Fibroblast of skin of abdomen (primary cell): ENCODE measurements around the gene ZCWPW1. TPM values are rescaled to one million over a fixed set of nuclear protein-coding genes. Genes with fewer than 3 reads are reported as not detected.

ENCODE experiments used
- DNase-seq: peaks from one replicate; pipeline ENCODE4 v3.0.0-alpha.2; 2013
- polyA plus RNA-seq, 2 experiments: library from polyadenylated mRNA; unstranded; fragments of 120-200 nt; gene quantifications; one replicate each; pipeline ENCODE4 v1.2.1, GENCODE V29; 2013; ENCODE audit not compliant: insufficient read length in 2 of 2

Gene ZCWPW1
- 2.4 TPM for polyA plus RNA-seq (2013, experiment 1 of 2; ENCODE audit: insufficient read length)
- polyA plus RNA-seq (2013, experiment 2 of 2; ENCODE audit: insufficient read length): 2.4 TPM

- peak; percentile 98 for DNase-seq
Observed at GRCh38 chr7:100428199-100428966, at the start of gene ZCWPW1. Gene ZCWPW1 (minus strand): TSS chr7:100428703. CDS start chr7:100420649, 8,054 bp downstream.

DNA sequence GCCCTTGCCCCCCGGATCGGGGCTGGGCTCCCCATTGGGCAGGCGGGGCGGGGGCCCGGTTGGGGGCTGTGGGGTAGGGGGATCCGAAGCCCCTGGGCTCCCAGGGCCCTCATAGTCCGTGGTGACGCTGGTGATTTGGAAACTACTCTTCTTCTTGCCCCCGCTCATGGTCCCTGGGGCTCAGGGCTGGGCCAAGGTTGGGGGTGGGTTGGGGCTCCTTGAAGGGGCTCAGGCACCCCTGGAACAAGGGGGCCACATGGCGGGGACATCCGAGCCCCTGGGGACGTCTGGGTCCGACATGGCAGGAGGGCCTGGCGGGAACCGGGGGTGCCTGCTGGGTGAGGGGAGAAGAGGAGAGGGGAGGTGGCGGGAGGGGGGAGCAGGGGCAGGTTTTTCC is 49.4 kb upstream of the ZCWPW1 start:
- DNase-seq: no peak

GRCh38 chr7:100476903-100477870 is 48.7 kb upstream of the ZCWPW1 start:
- DNase-seq: no peak

GRCh38 chr7:100476101-100476780 is 47.7 kb upstream of the ZCWPW1 start:
- no peak for DNase-seq

GRCh38 chr7:100475549-100475948 is 47.0 kb upstream of the ZCWPW1 start:
- no peak for DNase-seq

DNA sequence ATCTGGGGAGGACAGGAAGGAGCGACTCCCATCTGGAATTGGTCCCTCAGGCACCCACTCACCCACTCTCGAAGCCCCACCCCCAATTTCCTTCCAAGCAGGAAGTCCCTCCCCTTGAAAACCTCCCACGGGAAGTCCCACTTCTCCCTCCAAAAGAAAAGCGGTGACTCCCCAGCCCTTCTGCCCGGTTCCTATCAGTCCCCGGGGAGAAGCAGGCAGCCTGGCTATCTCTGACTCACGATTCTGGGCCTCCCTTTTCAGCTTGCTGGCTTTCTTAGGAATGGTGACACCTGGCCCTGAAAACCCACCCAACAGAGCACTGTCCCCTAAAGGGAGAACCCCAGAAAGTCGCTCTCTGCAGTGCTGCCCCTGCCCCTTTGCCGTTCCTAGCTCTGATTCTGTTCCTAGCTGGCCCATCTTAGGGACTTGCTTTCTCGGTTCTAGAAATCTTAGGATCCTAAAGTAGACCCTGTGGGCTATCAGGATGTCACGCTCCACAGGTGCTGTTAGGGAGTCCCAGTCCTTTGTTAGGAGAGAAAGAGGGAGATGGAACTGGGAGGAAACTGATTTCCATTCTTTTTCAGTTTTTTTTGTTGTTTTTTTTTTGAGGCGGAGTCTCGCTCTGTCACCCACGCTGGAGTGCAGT is 44.5 kb upstream of the ZCWPW1 start:
- no peak for DNase-seq

DNA sequence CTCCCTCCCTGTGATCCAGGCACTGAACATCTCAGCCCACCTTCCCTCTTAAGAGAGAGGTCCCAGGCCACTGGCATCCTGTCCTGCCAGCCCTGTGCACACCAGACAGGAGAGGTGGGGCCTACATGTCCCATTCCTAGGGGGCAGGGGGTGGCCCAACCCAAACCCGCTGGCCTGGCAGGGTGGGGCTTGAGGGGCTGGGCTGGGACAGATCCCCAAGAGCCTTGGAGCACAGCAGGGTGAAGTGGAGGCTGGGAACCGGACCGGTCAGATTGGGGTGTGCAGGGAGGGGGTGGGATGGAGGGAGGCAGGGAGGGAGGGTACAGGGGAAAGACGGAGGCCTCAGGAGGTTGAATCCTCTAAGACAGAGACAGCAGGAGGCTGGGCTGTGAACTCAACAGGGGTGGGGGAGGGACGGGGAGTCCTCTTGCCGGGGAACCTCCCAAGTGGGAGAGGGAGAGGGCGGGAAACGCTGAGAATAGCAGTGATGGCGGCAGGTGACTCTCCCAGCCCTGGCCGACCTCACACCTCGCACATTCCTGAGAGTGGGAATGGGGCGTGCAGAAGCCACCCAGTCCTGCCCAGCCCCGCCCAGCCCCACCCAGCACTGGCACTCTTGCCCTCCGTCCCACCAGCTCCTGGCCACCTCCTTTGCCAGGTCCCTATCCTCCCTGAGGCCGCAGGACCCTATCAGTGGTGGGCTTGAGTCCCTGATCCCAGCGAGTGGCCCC is 43.8 kb upstream of the ZCWPW1 start:
- no peak for DNase-seq

DNA sequence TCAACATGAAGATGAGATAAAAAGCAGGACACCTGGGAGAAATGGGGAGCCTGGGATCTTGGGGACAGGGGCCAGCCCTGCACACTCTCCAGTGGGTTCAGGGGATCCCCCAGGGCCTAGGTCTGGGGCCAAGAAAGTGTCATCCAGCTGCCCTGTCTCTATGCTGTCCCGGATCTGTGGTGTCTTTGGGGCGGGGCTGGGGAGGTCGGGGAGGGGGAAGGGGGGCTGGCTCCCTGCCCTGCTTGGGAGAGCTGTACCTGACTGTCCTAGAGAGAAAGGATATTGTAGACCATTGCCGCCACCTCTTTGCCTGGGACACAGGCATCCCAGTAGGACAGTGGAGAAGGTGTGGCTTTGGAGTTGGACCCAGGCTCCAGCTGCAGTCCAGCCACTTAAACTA is 42.5 kb upstream of the ZCWPW1 start:
- DNase-seq: no peak

DNA sequence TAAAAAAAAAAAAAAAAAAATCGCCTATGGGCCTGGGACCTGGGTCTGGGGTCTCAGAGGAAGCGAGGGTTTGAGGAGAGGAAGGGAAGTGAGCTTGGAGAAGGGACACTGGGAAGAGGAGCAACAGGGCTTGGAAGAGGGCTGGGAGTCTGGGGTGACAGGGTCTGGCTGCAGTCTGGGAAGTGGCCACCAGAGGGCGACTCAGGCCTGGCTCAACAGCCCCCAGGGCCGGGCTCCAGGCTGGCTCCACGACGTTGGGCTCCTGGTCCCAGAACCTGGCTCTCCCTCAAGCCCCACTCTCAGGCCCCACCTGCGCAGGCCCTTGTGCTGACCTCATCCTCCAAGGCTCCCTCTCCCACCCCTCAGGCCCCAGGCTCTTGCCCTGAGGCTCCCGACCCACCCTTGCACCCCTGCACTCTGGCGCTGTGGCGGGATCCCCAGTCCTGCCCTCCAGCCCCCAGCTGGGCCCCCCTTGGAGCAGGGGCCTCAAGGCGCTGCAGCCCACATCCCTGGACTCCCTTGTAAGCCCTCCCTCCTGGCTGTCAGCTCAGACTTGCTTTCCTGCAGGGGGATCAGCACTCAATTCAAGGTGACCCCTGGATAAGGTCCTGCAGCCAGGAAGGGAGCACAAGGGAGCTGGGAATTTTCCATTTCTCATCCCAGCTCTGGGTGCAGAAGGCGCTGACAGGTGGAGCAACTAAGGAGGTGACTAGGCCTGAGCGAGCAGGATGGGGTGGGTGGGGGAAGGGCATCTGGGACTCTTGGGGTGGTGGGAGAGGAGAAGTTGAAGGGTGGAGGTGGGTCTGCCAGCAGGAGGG is 40.9 kb upstream of the ZCWPW1 start:
- peak; percentile 59 for DNase-seq

DNA sequence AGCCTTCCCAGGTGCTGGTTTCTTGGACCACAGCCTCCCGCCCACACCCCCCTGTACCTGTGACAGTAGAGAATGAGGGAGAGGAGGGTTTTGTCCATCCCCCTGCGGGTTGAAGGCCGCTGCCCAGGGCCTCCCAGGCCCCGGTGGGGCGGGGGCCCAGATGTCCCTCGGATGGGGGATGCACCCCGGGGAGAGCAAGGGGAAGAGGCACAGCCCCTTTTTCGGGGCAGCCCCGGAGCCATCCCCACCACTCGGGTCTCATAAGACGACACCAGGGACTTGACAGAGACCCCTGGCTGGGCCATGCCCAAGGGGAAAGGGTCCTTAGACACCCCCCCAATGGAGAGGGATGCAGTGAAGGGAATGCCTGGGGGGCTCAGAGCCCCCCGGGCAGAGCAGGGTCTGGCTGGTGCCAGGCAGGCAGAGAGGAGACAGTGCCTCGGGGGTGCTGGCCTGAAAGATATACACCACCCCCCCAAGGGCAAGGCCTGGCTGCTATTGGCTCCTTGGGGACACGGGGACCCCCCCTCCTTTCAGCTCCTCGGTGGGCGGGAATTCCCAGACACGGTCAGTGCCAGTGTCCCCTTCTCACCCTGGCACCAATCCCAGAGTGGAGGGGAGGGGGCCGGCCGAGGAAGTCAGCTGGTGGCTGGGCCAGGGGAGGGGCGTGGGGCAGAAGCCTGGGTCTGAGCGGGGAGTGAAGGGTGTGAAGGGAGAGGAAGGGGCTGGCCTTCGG is 39.3 kb upstream of the ZCWPW1 start:
- DNase-seq: no peak

DNA sequence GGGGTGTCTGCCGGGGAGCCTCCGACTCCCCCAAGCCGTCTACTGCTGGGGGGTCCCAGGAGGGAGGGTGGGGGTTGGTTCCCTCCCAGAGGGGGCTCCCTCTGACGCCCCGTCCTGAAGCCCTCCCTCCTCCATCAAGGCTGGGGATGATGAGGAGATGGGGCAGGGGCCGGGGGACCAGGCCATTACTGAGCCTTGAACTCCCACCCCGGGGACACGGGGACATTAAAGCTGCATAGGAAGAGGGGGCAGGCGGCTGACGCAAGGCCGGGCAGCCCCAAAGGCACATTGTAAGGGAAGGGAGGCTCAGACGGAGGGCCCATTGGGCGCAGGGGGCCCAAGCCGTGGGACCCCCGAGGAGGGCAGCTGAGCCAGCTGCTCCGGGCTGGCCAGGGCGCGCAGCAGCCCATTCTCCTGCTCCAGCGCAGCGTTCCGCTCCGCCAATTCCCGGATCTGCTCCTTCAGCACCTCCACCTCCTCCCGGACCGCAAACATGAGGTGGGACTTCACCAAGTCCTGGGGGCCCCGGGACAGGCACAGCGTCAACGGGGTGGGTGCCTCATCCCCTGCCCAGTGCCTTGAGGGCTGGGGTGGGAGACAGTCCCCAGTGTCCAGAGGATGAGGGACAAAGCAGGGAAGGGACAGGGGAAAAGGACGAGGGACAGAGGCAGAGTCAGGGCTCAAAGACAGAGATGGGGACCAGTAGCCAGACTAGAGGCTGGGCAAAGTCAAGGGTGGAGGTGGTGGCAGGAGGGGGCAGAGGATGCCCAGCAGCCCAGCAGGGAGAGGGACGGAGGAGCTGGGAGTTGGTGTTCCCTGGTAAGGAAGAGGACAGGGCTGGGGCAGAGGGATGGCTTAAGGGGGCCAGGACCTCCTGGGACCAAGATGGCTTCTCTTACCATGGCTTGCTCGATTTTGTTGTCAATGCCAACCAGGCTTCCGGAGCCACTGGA is 38.4 kb upstream of the ZCWPW1 start:
- DNase-seq: no peak

GRCh38 chr7:100465702-100466311 is 37.3 kb upstream of the ZCWPW1 start:
- peak; percentile 73 for DNase-seq

DNA sequence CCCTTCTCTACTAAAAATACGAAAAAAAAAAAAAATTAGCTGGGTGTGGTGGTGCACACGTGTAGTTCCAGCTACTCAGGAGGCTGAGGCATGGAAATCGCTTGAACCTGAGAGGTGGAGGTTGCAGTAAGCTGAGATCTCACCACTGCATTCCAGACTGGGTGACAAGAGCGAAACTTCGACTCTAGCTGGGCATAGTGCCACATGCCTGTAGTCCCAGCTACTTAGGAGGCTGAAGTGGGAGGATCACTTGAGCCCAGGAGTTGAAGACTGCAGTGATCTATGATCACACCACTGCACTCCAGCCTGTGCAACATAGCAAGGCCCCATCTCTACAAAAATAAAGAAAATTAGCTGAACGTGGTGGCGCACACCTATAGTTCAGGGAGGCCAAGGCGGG is 36.8 kb upstream of the ZCWPW1 start:
- DNase-seq: no peak

DNA sequence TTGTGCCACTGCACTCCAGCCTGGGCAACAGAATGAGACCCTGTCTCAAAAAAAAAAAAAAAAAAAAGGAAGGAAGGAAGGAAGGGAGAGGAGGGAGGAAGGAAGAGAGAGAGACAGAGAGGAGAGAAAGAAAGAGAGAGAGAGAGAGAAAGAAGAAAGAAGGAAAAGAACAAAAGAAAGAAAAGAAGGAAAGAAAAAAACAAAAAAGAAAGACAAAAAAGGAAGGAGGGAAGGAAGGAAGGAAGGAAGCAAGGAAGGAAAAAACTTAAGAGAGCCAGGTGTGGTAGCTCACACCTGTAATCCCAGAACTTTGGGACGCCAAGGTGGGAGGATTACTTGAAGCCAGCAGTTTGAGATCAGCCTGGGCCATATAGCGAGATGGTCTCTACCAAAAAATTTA is 36.3 kb upstream of the ZCWPW1 start:
- DNase-seq: no peak

DNA sequence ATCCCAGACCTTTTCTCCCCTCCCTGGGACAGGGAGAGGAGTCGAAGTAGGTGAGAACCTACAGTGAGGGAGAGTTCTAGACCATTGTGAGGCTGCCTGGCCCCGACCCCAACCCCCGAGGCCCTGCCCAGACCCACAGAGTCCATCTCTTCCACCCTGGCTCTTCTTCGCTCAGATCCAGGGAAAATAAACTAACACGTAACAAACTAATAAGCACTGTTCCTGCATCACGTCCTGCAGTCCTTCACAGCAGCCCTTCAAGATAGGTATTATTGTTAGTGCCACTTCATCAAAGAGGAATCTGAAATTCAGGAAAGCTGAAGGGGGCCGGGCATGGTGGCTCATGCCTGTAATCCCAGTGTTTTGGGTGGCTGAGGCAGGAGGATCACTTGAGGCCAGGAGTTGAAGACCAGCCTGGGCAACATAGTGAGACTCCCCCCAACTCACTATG is 35.7 kb upstream of the ZCWPW1 start, which contains the start of gene SPACDR:
TSS of gene SPACDR (minus strand) at position 51 of the 451 bp plus-strand sequence. CDS start 235 bp downstream, outside the sequence.
- DNase-seq: no peak

GRCh38 chr7:100457033-100457432 is 28.5 kb upstream of the ZCWPW1 start:
- DNase-seq: no peak

DNA sequence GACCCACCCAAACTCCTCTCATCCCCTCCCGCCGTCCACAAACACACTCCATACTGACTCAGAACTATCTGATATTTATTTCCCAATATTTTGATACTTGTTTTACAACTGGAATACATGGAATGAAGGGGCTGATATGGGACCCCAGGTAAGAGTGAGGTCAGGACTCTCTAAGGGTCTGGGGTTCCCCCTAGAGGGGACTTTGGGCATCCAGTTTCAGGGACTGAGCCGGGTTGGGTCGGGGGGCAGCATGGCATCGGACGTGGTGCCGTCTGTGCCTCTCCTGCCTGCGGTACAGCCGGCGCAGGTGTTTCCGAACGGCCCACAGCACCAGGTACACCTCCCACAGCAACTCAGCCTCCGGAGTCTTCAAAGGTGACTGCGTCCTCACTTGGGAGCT is 28.1 kb upstream of the ZCWPW1 start:
- no peak for DNase-seq

GRCh38 chr7:100455206-100455605 is 26.7 kb upstream of the ZCWPW1 start:
- no peak for DNase-seq
